Measurements from ENCODE around the gene TFR2.
A peak's percentile ranks its signal among the peaks of the same experiment; 100 is the strongest.

Gene TFR2

GRCh38 chr7:100641463-100641859, at the start of gene TFR2:
Gene TFR2 (minus strand): TSS chr7:100641552. CDS start chr7:100641509, 43 bp downstream.
- no peak for DNase-seq

GRCh38 chr7:100689230-100690135, 48.1 kb upstream of the TFR2 start:
- DNase-seq, result no peak

- DNase-seq, result no peak
These were observed 47.0 kb upstream of the TFR2 start for GRCh38 chr7:100688326-100688860.

- no peak for DNase-seq
These were observed 46.5 kb upstream of the TFR2 start for GRCh38 chr7:100687751-100688300.

GRCh38 chr7:100687261-100687660, 45.9 kb upstream of the TFR2 start:
- no peak for DNase-seq

GRCh38 chr7:100686822-100687211, 45.5 kb upstream of the TFR2 start:
- no peak for DNase-seq

GRCh38 chr7:100686201-100686821, 45.0 kb upstream of the TFR2 start:
- DNase-seq, result no peak

GRCh38 chr7:100685631-100686145, 44.3 kb upstream of the TFR2 start:
- no peak for DNase-seq

- no peak for DNase-seq
These were observed 43.8 kb upstream of the TFR2 start for GRCh38 chr7:100685049-100685605.

GRCh38 chr7:100684534-100685042, 43.2 kb upstream of the TFR2 start:
- DNase-seq, result no peak

GRCh38 chr7:100683659-100684533, 42.5 kb upstream of the TFR2 start:
- no peak for DNase-seq

GRCh38 chr7:100682991-100683658, 41.8 kb upstream of the TFR2 start:
- no peak for DNase-seq

GRCh38 chr7:100682228-100682741, 40.9 kb upstream of the TFR2 start:
- no peak for DNase-seq

- no peak for DNase-seq
These were observed 40.3 kb upstream of the TFR2 start for GRCh38 chr7:100681491-100682227.

- DNase-seq, result peak; percentile 32
These were observed 39.4 kb upstream of the TFR2 start for GRCh38 chr7:100680576-100681271.

- DNase-seq, result no peak
These were observed 38.7 kb upstream of the TFR2 start for GRCh38 chr7:100679927-100680575.

GRCh38 chr7:100679129-100679926, 38.0 kb upstream of the TFR2 start:
- no peak for DNase-seq

- DNase-seq, result no peak
These were observed 37.1 kb upstream of the TFR2 start for GRCh38 chr7:100678291-100678984.
